ENCODE measurements around the gene FBXO4. TPM values are rescaled to one million over a fixed set of nuclear protein-coding genes. Genes with fewer than 3 reads are reported as not detected.

FBXO4 gene
- total and polyA plus RNA-seq, 10 donors = 12.8 to 24.6 (median 16.5) TPM

GRCh38 chr5:41927604-41928003, 2.5 kb downstream of the FBXO4 start:
- H3K27me3 ChIP-seq (replicated peaks in 1 of 7) = no peaks in the 10 kb centered on the region
- DNase-seq = no peak
- H3K27ac ChIP-seq = no peak overlapping the region
- WGBS, 5 donors = 95 to 98% (median 96%) methylated on average over 4 of the region's 4 CpGs
- no peaks in the 10 kb centered on the region for H3K9me3 ChIP-seq
- H3K36me3 ChIP-seq = peaks cover 0 to 30% (median 5%) of the 10 kb centered on the region in 6 donors
- intact Hi-C loops (cut with DNase I; ENCODE audit: low total_unique reads) = no loop called here
- TF ChIP-seq POLR2AphosphoS5 (IDR thresholded peaks at IDR 0.05) = no peak
- no peak for TF ChIP-seq POLR2A (IDR thresholded peaks at IDR 0.05)
- no peak for TF ChIP-seq CTCF (IDR thresholded peaks at IDR 0.05 in 8 of 11, conservative IDR thresholded peaks at IDR 0.05 in 3 of 11)
- peaks cover 0 to 41% (median 23%) of the 10 kb centered on the region in 6 donors for H3K4me1 ChIP-seq
- H3K4me3 ChIP-seq = no peak overlapping the region

DNA sequence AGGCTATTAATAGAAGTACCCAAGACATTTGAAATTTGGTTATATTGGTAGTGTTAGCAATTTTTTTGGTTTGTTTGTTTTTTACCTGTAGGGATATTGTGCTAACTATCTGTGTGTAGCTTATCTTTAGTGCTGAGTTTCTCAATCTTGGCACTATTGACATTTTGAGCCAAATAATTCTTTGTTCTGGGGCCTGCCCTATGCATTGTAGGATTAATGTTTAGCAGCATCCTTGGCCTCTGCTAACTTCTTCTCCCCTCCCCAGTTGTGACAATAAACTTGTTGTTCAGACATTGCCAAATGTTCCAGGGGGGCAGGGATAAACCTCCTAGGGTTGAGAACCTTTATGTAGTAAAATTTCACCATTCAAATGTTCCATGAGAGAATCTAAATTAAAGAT, 4.0 kb downstream of the FBXO4 start:
- no peak for DNase-seq

GRCh38 chr5:41932770-41933169, 7.7 kb downstream of the FBXO4 start:
- no peak overlapping the region for H3K27ac ChIP-seq
- no peaks in the 10 kb centered on the region for H3K27me3 ChIP-seq (replicated peaks in 1 of 7)
- H3K4me1 ChIP-seq = peaks cover 0 to 4% (median 0%) of the 10 kb centered on the region in 6 donors
- H3K9me3 ChIP-seq = no peaks in the 10 kb centered on the region
- no peak for DNase-seq
- H3K4me3 ChIP-seq = no peak overlapping the region
- TF ChIP-seq CTCF (IDR thresholded peaks at IDR 0.05 in 8 of 11, conservative IDR thresholded peaks at IDR 0.05 in 3 of 11) (no peak), POLR2AphosphoS5 (IDR thresholded peaks at IDR 0.05) (no peak), POLR2A (IDR thresholded peaks at IDR 0.05) (no peak)
- WGBS, 5 donors = 91 to 99% (median 92%) methylated on average over 2 of the region's 2 CpGs
- intact Hi-C loops (cut with DNase I; ENCODE audit: low total_unique reads) = no loop called here
- peaks cover 0 to 77% (median 17%) of the 10 kb centered on the region in 6 donors for H3K36me3 ChIP-seq

More for the DNA sequence above, 4.0 kb downstream of the FBXO4 start:
- intact Hi-C loops (cut with DNase I; ENCODE audit: low total_unique reads) = no loop called here
- no peak overlapping the region for H3K4me3 ChIP-seq
- peaks cover 0 to 39% (median 23%) of the 10 kb centered on the region in 6 donors for H3K4me1 ChIP-seq
- H3K36me3 ChIP-seq = peaks cover 0 to 42% (median 6%) of the 10 kb centered on the region in 6 donors
- no peaks in the 10 kb centered on the region for H3K27me3 ChIP-seq (replicated peaks in 1 of 7)
- no peaks in the 10 kb centered on the region for H3K9me3 ChIP-seq
- no peak for TF ChIP-seq POLR2AphosphoS5 (IDR thresholded peaks at IDR 0.05)
- TF ChIP-seq CTCF (IDR thresholded peaks at IDR 0.05 in 8 of 11, conservative IDR thresholded peaks at IDR 0.05 in 3 of 11) = no peak
- TF ChIP-seq POLR2A (IDR thresholded peaks at IDR 0.05) = no peak
- H3K27ac ChIP-seq = no peak overlapping the region

DNA sequence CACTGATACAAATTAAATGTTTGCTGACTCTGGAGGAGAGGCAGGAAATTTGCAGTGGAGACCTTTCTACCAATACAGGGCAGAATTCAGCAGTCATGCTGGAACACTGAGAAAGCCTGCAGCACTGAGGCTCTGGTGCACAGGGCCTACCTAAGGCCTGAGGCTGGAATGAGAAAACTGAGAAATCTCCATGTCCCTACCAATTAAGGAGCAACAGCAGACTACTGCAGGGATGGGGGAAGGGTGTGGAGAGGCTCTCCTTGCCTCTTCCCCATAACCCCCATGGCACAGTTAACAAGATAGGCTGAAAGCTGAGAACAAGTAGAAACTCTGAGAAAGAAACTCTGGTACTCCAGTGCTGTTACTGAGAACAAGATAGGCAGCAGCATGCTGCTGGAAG, 10.5 kb downstream of the FBXO4 start:
- Histone ChIP-seq H3K36me3 (peaks cover 0 to 85% (median 16%) of the 10 kb centered on the region in 6 donors), H3K9me3 (no peaks in the 10 kb centered on the region), H3K27me3 (replicated peaks in 1 of 7) (no peaks in the 10 kb centered on the region), H3K4me1 (no peaks in the 10 kb centered on the region), H3K27ac (no peak overlapping the region), H3K4me3 (no peak overlapping the region)
- TF ChIP-seq CTCF (IDR thresholded peaks at IDR 0.05 in 8 of 11, conservative IDR thresholded peaks at IDR 0.05 in 3 of 11) = no peak
- TF ChIP-seq POLR2AphosphoS5 (IDR thresholded peaks at IDR 0.05) = no peak
- no peak for TF ChIP-seq POLR2A (IDR thresholded peaks at IDR 0.05)
- DNase-seq = no peak
- intact Hi-C loops (cut with DNase I; ENCODE audit: low total_unique reads) = no loop called here

All from spleen (tissue), 11 donors.